GM23248 (cell line): Measurements from ENCODE around the gene TMEM131L.

ENCODE experiments used
- EZH2 ChIP-seq: fragments of 200-600 bp; sonication (generic); IDR thresholded peaks from 2 replicates; pipeline ENCODE4 v1.6.1; 2018; ENCODE audit warnings: antibody characterized with exemption, mild to moderate bottlenecking; ENCODE audit not compliant: insufficient read depth, poor library complexity, severe bottlenecking
- EZH2phosphoT487 ChIP-seq: fragments of 200-600 bp; sonication (generic); IDR thresholded peaks from 2 replicates; pipeline ENCODE4 v1.6.1; 2018; ENCODE audit warnings: antibody characterized with exemption, moderate library complexity, mild to moderate bottlenecking, low read depth; ENCODE audit not compliant: insufficient read depth

DNA sequence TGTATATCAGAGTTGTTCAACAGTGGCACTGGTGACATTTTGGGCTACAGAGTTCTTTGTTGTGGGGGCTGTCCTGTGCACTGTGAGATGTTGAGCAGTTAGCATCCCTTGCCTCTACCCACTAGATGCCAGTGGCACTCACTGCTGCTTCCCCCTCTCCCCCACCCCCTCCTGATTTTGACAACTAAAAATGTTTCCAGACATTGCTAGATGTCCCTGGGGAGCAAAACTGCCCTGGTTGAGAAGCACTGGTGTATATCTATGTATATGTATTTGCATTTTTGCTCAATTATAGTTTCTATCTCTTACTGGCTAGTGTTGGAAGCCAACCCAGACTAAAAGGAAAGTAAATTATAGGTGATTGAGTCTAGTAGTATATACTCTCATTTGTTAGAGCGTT is 2.4 kb downstream of the TMEM131L start:
- TF ChIP-seq EZH2 = no peak
- TF ChIP-seq EZH2phosphoT487 = no peak
